Pancreas (tissue), 10 donors: ENCODE data around the gene CYP11A1. TPM values are rescaled to one million over a fixed set of nuclear protein-coding genes. Genes with fewer than 3 reads are reported as not detected.

Source experiments
- ATAC-seq, 4 donors: fragments of 200-7000 bp; cut with Tn5 transposase; one replicate each; pipeline versions ENCODE4 v1.8.0 to v1.9.1; 2020; ENCODE audit warnings: mild to moderate bottlenecking in 4 of 4, moderate library complexity in 4 of 4
- DNase-seq, 6 donors: peaks; one replicate each; pipeline ENCODE4 v3.0.0-alpha.2; 2020
- FAIRE-seq: peaks from 2 replicates; lab custom pipeline; 2012; peaks lifted over from hg19 to GRCh38; lab: Jason Lieb, UNC
- H3K27ac ChIP-seq, 4 donors: fragments of 200-600 bp; sonication (generic); 1 replicate in 3 of 4; 2 replicates in 1 of 4; pipeline versions ENCODE4 v1.5.0 to v1.8.0; 2020
- H3K27me3 ChIP-seq, 4 donors: fragments of 200-600 bp; one replicate each; pipeline ENCODE4 v1.8.0; 2021
- H3K36me3 ChIP-seq, 3 donors: fragments of 200-600 bp; sonication (generic) in 1 of 3; one replicate each; pipeline versions ENCODE4 v1.5.0 to v1.8.0; 2020 to 2021
- H3K4me1 ChIP-seq, 3 donors: fragments of 200-600 bp; one replicate each; pipeline ENCODE4 v1.8.0; 2021
- H3K4me3 ChIP-seq, 4 donors: fragments of 200-600 bp; sonication (generic) in 2 of 4; one replicate each; pipeline versions ENCODE4 v1.5.0 to v1.8.0; 2020 to 2021
- H3K9me3 ChIP-seq, 4 donors: fragments of 200-600 bp; one replicate each; pipeline ENCODE4 v1.8.0; 2021
- WGBS, 2 donors: extraction: QIAGEN DNeasy Blood & Tissue Kit; methylation state at CpG; one replicate each; pipeline ENCODE4 v1.1.7; 2013; 5-methylcytosine and 5-hydroxymethylcytosine counted together
- intact Hi-C, 3 donors: fragments of 100-400 bp; cut with DNase I; formaldehyde crosslinking; loops; one replicate each; pipeline versions ENCODE4 v1.11.1 to v1.14.2; 2022
- polyA plus RNA-seq, 2 donors: library from polyadenylated mRNA; stranded (reverse); fragments of 200-250 nt; gene quantifications; one replicate each; pipeline ENCODE4 v1.2.3, GENCODE V29; 2013
- total RNA-seq, 6 donors: library from RNA; stranded (reverse); fragmentation: NEBNext Ultra II Directional in 4 of 6; extraction: Animal tissue kit (Norgen Biotek cat#: 25700) in 4 of 6; gene quantifications; one replicate each; pipeline versions ENCODE4 v1.2.1 to v1.2.4, GENCODE V29; 2021 to 2023
- TF ChIP-seq, protein P1 (sequence below), 4 donors: fragments of 200-600 bp; sonication (generic) in 3 of 4; IDR thresholded peaks; one replicate each; pipeline versions ENCODE4 v1.5.0 to v1.8.0; 2021; ENCODE audit warnings: antibody characterized with exemption in 4 of 4
- donor health status: healthy with polysubstance abuse.
- donor health status: DM: no; HTN: no; CAD: no; lungs with moderate emphysema.
- donor health status: DM: no; HTN: no; CAD: no.
- donor health status: control.
- donor health status: control.
- donor health status: Bipolar disorder and iron deficiency.
- donor health status: DM: yes; HTN: yes; CAD: no.
- donor health status: DM: no; HTN: no; CAD: no.
- donor health status: DM: no; HTN: no; CAD: no.
- donor health status: DM: yes; HTN: yes; CAD: no.

The CYP11A1 gene
- total and polyA plus RNA-seq, 8 donors = 0.09 to 0.66 (median 0.28) TPM; not detected in 3

DNA sequence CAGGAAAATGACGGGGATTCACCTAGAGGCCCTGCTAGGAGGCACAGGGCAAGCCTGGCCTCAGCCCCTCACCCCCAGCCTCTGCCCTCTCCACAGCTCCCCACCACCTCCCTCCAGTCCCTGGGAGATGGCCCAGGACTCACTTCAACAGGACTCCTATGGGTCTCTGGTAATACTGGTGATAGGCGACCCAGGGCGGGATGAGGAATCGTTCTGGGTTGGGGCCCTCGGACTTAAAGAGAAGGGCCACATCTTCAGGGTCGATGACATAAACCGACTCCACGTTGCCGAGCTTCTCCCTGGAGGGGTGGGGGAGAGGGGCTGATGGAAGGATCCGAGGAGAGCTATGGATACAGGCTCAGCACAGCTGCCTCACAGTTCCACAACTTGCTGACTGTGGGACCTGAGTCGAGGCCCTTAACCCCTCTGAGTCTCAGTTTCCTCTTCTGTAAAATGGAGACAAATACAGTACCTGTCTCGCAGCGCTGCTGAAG, 19.6 kb downstream of the CYP11A1 start:
- H3K27me3 ChIP-seq = no peaks in the 10 kb centered on the region
- WGBS, 2 donors = 64 to 78% methylated on average over 13 of the region's 13 CpGs
- intact Hi-C loops = no loop called here
- ATAC-seq = no peak
- TF ChIP-seq, protein P1, sequence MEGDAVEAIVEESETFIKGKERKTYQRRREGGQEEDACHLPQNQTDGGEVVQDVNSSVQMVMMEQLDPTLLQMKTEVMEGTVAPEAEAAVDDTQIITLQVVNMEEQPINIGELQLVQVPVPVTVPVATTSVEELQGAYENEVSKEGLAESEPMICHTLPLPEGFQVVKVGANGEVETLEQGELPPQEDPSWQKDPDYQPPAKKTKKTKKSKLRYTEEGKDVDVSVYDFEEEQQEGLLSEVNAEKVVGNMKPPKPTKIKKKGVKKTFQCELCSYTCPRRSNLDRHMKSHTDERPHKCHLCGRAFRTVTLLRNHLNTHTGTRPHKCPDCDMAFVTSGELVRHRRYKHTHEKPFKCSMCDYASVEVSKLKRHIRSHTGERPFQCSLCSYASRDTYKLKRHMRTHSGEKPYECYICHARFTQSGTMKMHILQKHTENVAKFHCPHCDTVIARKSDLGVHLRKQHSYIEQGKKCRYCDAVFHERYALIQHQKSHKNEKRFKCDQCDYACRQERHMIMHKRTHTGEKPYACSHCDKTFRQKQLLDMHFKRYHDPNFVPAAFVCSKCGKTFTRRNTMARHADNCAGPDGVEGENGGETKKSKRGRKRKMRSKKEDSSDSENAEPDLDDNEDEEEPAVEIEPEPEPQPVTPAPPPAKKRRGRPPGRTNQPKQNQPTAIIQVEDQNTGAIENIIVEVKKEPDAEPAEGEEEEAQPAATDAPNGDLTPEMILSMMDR (IDR thresholded peaks at IDR 0.05) = no peak
- no peak for DNase-seq
- no peaks in the 10 kb centered on the region for H3K9me3 ChIP-seq
- no peaks in the 10 kb centered on the region for H3K36me3 ChIP-seq
- no peaks in the 10 kb centered on the region for H3K4me1 ChIP-seq
- no peak for FAIRE-seq
- no peak overlapping the region for H3K27ac ChIP-seq
- no peak overlapping the region for H3K4me3 ChIP-seq

DNA sequence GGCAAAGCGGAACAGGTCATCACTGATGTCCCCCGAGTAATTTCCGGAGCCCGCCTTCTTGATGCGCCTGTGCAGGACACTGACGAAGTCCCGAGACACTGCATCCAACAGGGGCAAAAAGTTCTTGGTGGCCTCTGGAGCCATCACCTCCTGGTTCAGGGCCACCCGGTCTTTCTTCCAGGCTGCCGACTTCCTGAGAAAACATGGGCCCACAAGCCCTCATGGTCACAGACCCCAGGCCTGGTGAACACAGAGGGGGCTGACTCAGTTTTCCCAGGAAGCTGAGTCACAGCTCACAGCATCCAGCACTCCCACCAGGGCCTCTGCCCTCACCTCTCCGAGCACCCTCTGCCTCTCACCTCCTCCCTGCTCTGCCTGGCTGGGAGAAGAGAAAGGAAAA, 22.4 kb downstream of the CYP11A1 start:
- no peak for FAIRE-seq

DNA sequence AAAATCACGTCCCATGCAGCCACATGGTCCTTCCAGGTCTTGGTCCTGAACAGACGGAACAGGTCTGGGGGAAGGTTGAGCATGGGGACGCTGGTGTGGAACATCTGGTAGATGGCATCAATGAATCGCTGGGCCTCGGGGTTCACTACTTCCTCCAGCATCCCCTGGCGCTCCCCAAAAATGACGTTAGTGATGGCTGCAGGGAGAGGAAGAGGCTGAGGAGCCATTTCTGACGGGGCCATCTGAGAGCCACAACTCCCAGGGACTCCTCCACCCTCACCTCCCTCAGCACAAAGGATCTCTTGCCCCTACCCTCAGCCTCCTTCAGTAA, 23.7 kb downstream of the CYP11A1 start:
- 78 to 86% methylated on average over 8 of the region's 8 CpGs for WGBS, 2 donors
- intact Hi-C loops = no loop called here
- TF ChIP-seq, protein P1 (IDR thresholded peaks at IDR 0.05) = no peak
- H3K36me3 ChIP-seq = no peaks in the 10 kb centered on the region
- no peak overlapping the region for H3K27ac ChIP-seq
- ATAC-seq (no peak), FAIRE-seq (no peak), DNase-seq (no peak)
- no peak overlapping the region for H3K4me3 ChIP-seq
- H3K4me1 ChIP-seq = no peaks in the 10 kb centered on the region
- no peaks in the 10 kb centered on the region for H3K27me3 ChIP-seq
- H3K9me3 ChIP-seq = no peaks in the 10 kb centered on the region

More for the DNA sequence above, 22.4 kb downstream of the CYP11A1 start:
- DNase-seq (no peak), ATAC-seq (no peak)
- Histone ChIP-seq H3K9me3 (no peaks in the 10 kb centered on the region), H3K27ac (no peak overlapping the region), H3K27me3 (no peaks in the 10 kb centered on the region), H3K4me1 (no peaks in the 10 kb centered on the region), H3K36me3 (no peaks in the 10 kb centered on the region), H3K4me3 (no peak overlapping the region)
- 73 to 80% methylated on average over 10 of the region's 10 CpGs for WGBS, 2 donors
- intact Hi-C loops = no loop called here
- TF ChIP-seq, protein P1 (IDR thresholded peaks at IDR 0.05) = no peak

DNA sequence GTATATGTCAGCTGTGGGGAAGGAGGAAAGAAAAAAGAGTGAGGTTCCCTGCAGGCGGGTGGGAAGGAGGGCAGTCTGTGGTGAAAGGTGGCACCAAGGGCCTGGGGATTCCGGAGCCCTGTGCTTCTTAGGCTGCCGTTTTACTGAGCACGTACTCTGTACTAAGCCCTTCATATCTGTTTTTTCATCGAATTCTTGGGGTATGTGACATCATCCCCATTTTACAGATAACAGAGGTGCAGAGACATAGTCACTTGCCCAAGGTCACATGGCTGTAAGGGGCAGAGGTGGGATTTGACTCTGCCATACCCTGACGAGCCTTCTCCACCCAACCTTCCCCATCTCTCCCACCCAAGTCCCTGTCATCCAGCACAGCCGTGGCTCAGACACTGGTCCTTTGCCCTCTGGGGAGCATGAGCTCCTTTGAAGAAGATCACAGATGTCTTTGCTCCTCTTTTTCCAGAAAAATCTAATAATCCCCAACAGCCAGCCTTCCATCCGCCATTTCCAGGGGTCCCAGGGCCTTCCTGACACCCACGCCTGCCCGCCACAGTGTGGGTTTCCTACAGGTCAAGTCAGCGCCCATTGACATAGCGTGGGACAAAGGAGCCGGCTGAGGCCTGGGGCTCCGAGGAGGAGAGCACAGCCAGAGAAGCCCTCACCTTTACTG, 24.2 kb downstream of the CYP11A1 start:
- FAIRE-seq (no peak), ATAC-seq (no peak), DNase-seq (peak in 1 of 6 donors; percentile 12)
- H3K4me1 ChIP-seq = no peaks in the 10 kb centered on the region
- H3K27ac ChIP-seq = no peak overlapping the region
- intact Hi-C loops = no loop called here
- WGBS, 2 donors = 83 to 92% methylated on average over 14 of the region's 14 CpGs
- no peaks in the 10 kb centered on the region for H3K9me3 ChIP-seq
- H3K36me3 ChIP-seq = no peaks in the 10 kb centered on the region
- H3K4me3 ChIP-seq = no peak overlapping the region
- H3K27me3 ChIP-seq = no peaks in the 10 kb centered on the region
- TF ChIP-seq, protein P1 (IDR thresholded peaks at IDR 0.05) = no peak

DNA sequence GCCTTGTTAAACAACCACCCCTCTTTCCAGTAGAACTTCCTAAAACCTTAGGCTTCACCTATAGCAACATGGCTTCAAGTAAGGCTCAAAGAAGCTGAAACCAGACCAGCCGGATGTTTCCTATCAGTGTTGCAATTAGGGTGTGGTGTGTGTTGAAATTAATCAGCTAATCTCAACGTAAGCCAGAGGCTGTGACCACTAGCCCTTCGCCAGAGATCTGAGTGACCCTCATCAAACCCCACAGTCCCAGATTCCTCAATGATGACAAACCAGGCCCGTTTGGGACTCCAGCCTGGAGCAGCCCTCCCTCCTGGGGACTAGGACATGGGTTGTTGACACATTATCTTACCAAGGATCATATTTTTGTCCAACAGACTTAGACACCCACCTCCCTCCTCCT, 27.3 kb downstream of the CYP11A1 start:
- Histone ChIP-seq H3K27ac (no peak overlapping the region), H3K36me3 (no peaks in the 10 kb centered on the region), H3K9me3 (no peaks in the 10 kb centered on the region), H3K4me1 (no peaks in the 10 kb centered on the region), H3K27me3 (no peaks in the 10 kb centered on the region), H3K4me3 (no peak overlapping the region)
- ATAC-seq (no peak), FAIRE-seq (no peak), DNase-seq (peak in 1 of 6 donors; percentile 21)
- WGBS, 2 donors = 52 to 53% methylated on average over 4 of the region's 4 CpGs
- intact Hi-C loops = no loop called here
- TF ChIP-seq, protein P1 (IDR thresholded peaks at IDR 0.05) = no peak
